Measurements from ENCODE around the gene CASS4.
"Not testable (repeated sequence)": the region's sequence is repeated elsewhere in the genome, so short reads cannot be mapped to it uniquely, and the experiment has no call there.

Gene CASS4

GRCh38 chr20:56392881-56393482 is 19.1 kb upstream of the CASS4 start:
- DNase-seq (ENCODE audit: low read depth in 2 of 2), result no peak

- no peak for DNase-seq (ENCODE audit: low read depth in 2 of 2)
These were observed 18.4 kb upstream of the CASS4 start for GRCh38 chr20:56393653-56394052.

GRCh38 chr20:56395166-56395565 is 16.9 kb upstream of the CASS4 start:
- DNase-seq (ENCODE audit: low read depth in 2 of 2), result no peak

GRCh38 chr20:56400001-56400640 is 11.9 kb upstream of the CASS4 start:
- peak; percentile 23 to 56 for DNase-seq (ENCODE audit: low read depth in 2 of 2)

GRCh38 chr20:56403465-56403864 is 8.6 kb upstream of the CASS4 start:
- no peak for DNase-seq (ENCODE audit: low read depth in 2 of 2)

- DNase-seq (ENCODE audit: low read depth in 2 of 2), result not testable (repeated sequence)
These were observed 6.7 kb upstream of the CASS4 start for GRCh38 chr20:56405356-56405755.

- no peak for DNase-seq (ENCODE audit: low read depth in 2 of 2)
These were observed 5.2 kb upstream of the CASS4 start for GRCh38 chr20:56406910-56407309.

- DNase-seq (ENCODE audit: low read depth in 2 of 2), result no peak
These were observed 2.5 kb upstream of the CASS4 start for GRCh38 chr20:56409521-56409920.

GRCh38 chr20:56409956-56410355 is 2.1 kb upstream of the CASS4 start:
- no peak for DNase-seq (ENCODE audit: low read depth in 2 of 2)

GRCh38 chr20:56411287-56411686 is 773 bp upstream of the CASS4 start:
- not testable (repeated sequence) for DNase-seq (ENCODE audit: low read depth in 2 of 2)

- no peak for DNase-seq (ENCODE audit: low read depth in 2 of 2)
These were observed 372 bp downstream of the CASS4 start for GRCh38 chr20:56412473-56412790.

- no peak for DNase-seq (ENCODE audit: low read depth in 2 of 2)
These were observed 889 bp downstream of the CASS4 start for GRCh38 chr20:56412949-56413348.

GRCh38 chr20:56414842-56415765 is 3.0 kb downstream of the CASS4 start:
- peak; percentile 62 to 75 for DNase-seq (ENCODE audit: low read depth in 2 of 2)

- DNase-seq (ENCODE audit: low read depth in 2 of 2), result no peak
These were observed 5.3 kb downstream of the CASS4 start for GRCh38 chr20:56417402-56417801.

- DNase-seq (ENCODE audit: low read depth in 2 of 2), result no peak
These were observed 5.9 kb downstream of the CASS4 start for GRCh38 chr20:56417911-56418310.

- DNase-seq (ENCODE audit: low read depth in 2 of 2), result no peak
These were observed 6.4 kb downstream of the CASS4 start for GRCh38 chr20:56418385-56418861.

- no peak for DNase-seq (ENCODE audit: low read depth in 2 of 2)
These were observed 8.0 kb downstream of the CASS4 start for GRCh38 chr20:56420028-56420427.

- DNase-seq (ENCODE audit: low read depth in 2 of 2), result no peak
These were observed 9.1 kb downstream of the CASS4 start for GRCh38 chr20:56420940-56421688.

GRCh38 chr20:56422076-56422823 is 10.2 kb downstream of the CASS4 start:
- no peak for DNase-seq (ENCODE audit: low read depth in 2 of 2)

GRCh38 chr20:56422824-56423189 is 10.7 kb downstream of the CASS4 start:
- no peak for DNase-seq (ENCODE audit: low read depth in 2 of 2)

- DNase-seq (ENCODE audit: low read depth in 2 of 2), result no peak
These were observed 11.2 kb downstream of the CASS4 start for GRCh38 chr20:56423211-56423610.
